AG04450 (cell line): ENCODE measurements around the gene CDCA5. TPM values are rescaled to one million over a fixed set of nuclear protein-coding genes. Genes with fewer than 3 reads are reported as not detected.

Experiments used
- CTCF ChIA-PET: fragments of 300-600, 350-600 bp; formaldehyde crosslinking; extraction: SDS; loops from one replicate; lab custom pipeline; 2022; ENCODE audit warnings: antibody characterized with exemption, inconsistent platforms; lab: Charles Lee
- POLR2A ChIA-PET: fragments of 350-600 bp; formaldehyde crosslinking; extraction: SDS; loops from one replicate; lab custom pipeline; 2021; ENCODE audit warnings: antibody characterized with exemption, inconsistent platforms; lab: Yijun Ruan, JAX
- DNase-seq: peaks from one replicate; pipeline ENCODE4 v3.0.0-alpha.2; 2011; ENCODE audit warnings: low read depth, low spot score
- H3K27ac ChIP-seq: one replicate; pipeline ENCODE4 v1.5.1; 2012; ENCODE audit warnings: low read depth, low read length, control low read depth
- H3K27me3 ChIP-seq: one replicate; pipeline ENCODE4 v1.6.0; 2012; ENCODE audit warnings: low read length; ENCODE audit not compliant: control insufficient read depth, insufficient read depth
- H3K4me3 ChIP-seq: 2 replicates; pipeline ENCODE4 v1.5.1; 2011; ENCODE audit warnings: mild to moderate bottlenecking, low read depth, low read length, control low read depth
- H3K9me3 ChIP-seq: 2 replicates; pipeline ENCODE4 v1.5.1; 2012; ENCODE audit warnings: low read length; ENCODE audit not compliant: control insufficient read depth, insufficient read depth
- CTCF ChIP-seq: IDR thresholded peaks from 2 replicates; pipeline ENCODE4 v1.5.1; 2011; ENCODE audit warnings: low read depth, low read length, control low read depth, inconsistent platforms
- polyA plus RNA-seq: library from polyadenylated mRNA; depleted of rRNA; stranded (reverse); fragments of >200 nt; gene quantifications from 2 replicates; pipeline ENCODE4 v1.2.3, GENCODE V29; 2011

CDCA5 gene
- polyA plus RNA-seq, 1 experiment = 5.2 TPM

- DNase-seq = peak; percentile 70
- POLR2A ChIA-PET = interaction anchor here (0.6 to 2.0 kb wide), 2 partner anchors 22 to 141 kb away, joined by 3 to 7 read pairs; partner anchors contain the start of gene SYVN1
- Histone ChIP-seq H3K27ac (no peak within 1 kb of the TSS), H3K9me3 (no peaks in the 10 kb centered on the region; the same call in 1 of the 2 replicates), H3K4me3 (peak within 1 kb of the TSS; percentile 62), H3K27me3 (no peaks in the 10 kb centered on the region)
- CTCF ChIA-PET = interaction anchor here (0.7 to 5.2 kb wide), 9 partner anchors 9 to 227 kb away, joined by 3 to 48 read pairs (median 4); partner anchors contain the start of genes CAPN1, FAU and MRPL49
- TF ChIP-seq CTCF = no peak
Measured at GRCh38 chr11:65111744-65112545, 28.1 kb upstream of the CDCA5 start, which contains the start of gene TM7SF2. Gene TM7SF2, plus strand, starts transcription at chr11:65111872. Its CDS starts 144 bp downstream, at chr11:65112016.

GRCh38 chr11:65111159-65111743 lies 27.4 kb upstream of the CDCA5 start:
- no peak overlapping the region for H3K27ac ChIP-seq
- no peak for DNase-seq
- H3K4me3 ChIP-seq = no peak overlapping the region
- ChIA-PET POLR2A (interaction anchor here (0.6 to 2.0 kb wide), 4 partner anchors 11 to 141 kb away, joined by 3 to 9 read pairs (median 5); partner anchors contain the start of genes FAU, MRPL49, SYVN1 and VPS51), CTCF (interaction anchor here (0.7 to 5.2 kb wide), 10 partner anchors 9 to 192 kb away, joined by 3 to 48 read pairs (median 4); partner anchors contain the start of gene CAPN1)
- H3K9me3 ChIP-seq = no peaks in the 10 kb centered on the region; the same call in 1 of the 2 replicates
- TF ChIP-seq CTCF = no peak
- H3K27me3 ChIP-seq = no peaks in the 10 kb centered on the region

- peak; percentile 61 for DNase-seq
- Histone ChIP-seq H3K9me3 (no peaks in the 10 kb centered on the region; the same call in 1 of the 2 replicates), H3K27ac (no peak overlapping the region), H3K27me3 (no peaks in the 10 kb centered on the region), H3K4me3 (no peak overlapping the region)
- peak; percentile 92 for TF ChIP-seq CTCF
- POLR2A ChIA-PET = interaction anchor here (0.8 to 2.0 kb wide), 3 partner anchors 12 to 24 kb away, joined by 3 to 9 read pairs (median 7); partner anchors contain the start of genes FAU, MRPL49, SYVN1 and VPS51
- CTCF ChIA-PET = interaction anchor here (0.7 to 5.2 kb wide), 13 partner anchors 8 to 262 kb away, joined by 3 to 48 read pairs (median 4); partner anchors contain the start of gene CAPN1
Measured at GRCh38 chr11:65110354-65110861, 26.6 kb upstream of the CDCA5 start.

- TF ChIP-seq CTCF = no peak
- ChIA-PET CTCF (interaction anchor here (0.8 to 5.2 kb wide), 8 partner anchors 7 to 234 kb away, joined by 3 to 48 read pairs (median 4); partner anchors contain the start of gene CAPN1), POLR2A (interaction anchor here (0.5 to 1.4 kb wide), 2 partner anchors 13 to 398 kb away, joined by 3 to 9 read pairs; partner anchors contain the start of gene VPS51)
- Histone ChIP-seq H3K9me3 (no peaks in the 10 kb centered on the region; the same call in 1 of the 2 replicates), H3K27me3 (no peaks in the 10 kb centered on the region), H3K27ac (no peak overlapping the region), H3K4me3 (no peak overlapping the region)
- no peak for DNase-seq
Measured at GRCh38 chr11:65109231-65110198, 25.7 kb upstream of the CDCA5 start.
